HG03175 (cell line): ENCODE results near the gene BRIX1.
"Not testable (repeated sequence)": the region's sequence is repeated elsewhere in the genome, so short reads cannot be mapped to it uniquely, and the experiment has no call there.

Source experiments
- ATAC-seq: cut with Tn5 transposase; IDR thresholded peaks from one replicate; pipeline ENCODE4 v1.9.1; 2021; ENCODE audit warnings: mild to moderate bottlenecking, moderate library complexity; ENCODE audit not compliant: unreplicated experiment

The BRIX1 gene

DNA sequence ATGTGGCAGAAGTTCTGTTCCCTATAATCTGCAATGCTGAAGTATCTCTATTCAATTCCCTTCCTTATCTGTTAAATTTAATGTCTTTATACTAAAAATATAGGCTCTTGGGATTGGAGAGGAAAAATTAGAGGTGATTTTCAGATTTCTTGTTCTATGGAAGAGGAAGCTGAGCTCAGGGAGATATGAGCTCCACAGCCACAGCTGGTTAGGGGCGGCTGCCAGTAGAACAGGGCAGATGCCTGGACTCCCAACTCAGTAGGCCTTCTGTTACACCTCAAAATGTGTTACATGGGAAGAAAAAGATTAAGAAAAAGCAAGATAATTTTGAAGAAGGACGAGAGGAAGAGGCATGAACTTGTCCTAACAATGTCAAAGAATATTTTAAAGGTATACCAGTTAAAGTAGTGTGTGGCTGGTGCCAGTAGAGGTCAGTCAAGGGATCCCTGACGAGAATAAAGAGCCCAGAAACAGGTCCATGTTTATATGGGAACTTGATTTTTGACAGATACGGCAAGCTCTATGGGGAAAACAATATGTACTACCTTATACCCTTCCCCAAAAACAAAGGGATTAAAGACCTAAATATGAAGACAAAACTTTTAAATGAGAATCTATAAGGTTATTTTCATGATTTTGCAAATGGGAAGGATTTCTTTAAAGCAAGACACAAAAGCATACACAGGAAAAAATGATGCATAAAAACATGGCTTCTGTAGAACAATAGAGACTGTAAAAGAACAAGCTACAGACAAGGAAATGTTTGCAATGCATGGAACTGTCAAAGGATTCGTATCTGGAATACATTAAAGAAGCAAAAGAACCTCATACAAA is 42.6 kb downstream of the BRIX1 start:
- peak; percentile 68 for ATAC-seq

DNA sequence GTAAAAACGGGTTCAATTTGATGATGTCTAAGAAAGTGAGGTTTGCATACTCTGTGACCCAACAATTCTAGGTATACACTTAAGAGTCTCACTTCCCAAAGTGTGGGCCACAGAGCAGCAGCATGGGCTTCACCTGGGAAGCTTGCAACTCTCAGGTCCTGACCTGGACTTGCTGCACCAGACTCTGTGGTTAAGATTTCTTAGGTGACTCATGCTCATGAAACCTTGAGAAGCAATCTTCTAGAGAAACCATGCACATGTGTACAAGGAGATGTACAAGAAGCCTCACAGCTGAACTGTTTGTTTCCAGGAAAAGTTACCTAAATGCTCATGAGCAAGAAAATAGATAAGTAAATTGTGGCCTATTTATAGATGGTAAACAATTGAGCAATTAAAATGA is 43.8 kb downstream of the BRIX1 start:
- peak; percentile 79 for ATAC-seq

DNA sequence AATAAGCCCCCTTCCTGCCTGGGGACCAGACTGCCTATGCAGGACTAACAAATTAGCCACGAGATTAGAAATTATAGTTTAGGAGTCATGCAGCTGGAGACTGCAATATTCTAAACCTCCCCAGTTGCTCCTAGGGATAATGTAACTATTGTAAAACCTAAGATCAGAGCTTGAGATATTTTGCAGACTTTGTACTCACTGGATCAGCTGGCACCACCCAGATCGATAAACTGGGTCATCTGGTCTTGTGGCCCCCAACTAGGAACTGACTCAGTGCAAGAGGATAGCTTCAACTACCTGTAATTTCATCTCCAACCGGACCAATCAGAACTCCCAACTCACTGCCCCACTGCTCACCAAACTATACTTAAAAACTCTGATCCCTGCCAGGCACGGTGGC is 52.0 kb downstream of the BRIX1 start:
- ATAC-seq = no peak

DNA sequence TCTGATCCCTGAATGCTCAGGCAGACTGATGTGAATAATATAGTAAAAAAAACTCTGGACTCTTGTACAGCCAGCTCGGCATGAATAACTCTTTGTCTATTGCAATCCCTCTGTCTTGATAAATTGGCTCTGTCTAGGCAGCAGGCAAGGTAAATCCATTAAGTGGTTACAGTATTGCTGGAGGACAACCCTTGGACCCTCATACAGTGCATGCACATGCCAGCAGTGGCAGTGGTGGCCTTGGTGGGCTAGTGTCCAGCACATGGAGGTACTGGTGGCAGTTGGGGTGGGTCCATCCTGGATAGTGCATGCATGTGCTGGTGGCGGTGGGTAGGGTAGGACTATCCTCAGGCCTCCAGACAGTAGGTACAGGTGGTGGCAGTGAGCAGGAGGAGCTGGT is 52.7 kb downstream of the BRIX1 start:
- no peak for ATAC-seq

DNA sequence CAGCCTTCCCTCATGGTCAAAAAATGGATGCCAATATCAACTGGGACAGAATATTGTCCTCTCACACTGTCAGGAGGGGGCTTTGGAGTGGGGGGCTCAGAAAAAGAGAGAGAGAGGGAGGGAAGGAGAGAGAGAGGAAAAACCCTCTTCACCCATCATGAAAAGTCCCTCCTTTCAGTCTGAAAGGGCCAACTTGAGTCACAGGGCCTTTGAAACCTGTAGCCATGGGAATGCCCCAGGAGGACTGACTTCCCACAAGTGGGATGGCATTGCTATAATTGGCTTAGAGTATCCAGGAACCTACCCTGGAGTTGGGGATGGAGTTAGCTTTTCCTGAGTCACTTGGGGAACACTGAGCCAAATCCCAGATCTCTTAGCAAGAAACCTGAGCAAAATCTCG is 55.0 kb downstream of the BRIX1 start:
- ATAC-seq = no peak

DNA sequence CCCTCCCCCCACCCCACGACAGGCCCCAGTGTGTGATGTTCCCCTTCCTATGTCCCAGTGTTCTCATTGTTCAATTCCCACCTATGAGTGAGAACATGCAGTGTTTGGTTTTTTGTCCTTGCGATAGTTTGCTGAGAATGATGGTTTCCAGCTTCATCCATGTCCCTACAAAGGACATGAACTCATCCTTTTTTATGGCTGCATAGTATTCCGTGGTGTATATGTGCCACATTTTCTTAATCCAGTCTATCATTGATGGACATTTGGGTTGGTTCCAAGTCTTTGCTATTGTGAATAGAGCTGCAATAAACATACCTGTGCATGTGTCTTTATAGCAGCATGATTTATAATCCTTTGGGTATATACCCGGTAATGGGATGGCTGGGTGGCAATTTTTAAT is 56.1 kb downstream of the BRIX1 start:
- ATAC-seq = not testable (repeated sequence)
